Kidney glomerular epithelial cell (primary cell): ENCODE measurements around the gene KRCC1.
"Not testable (repeated sequence)": the region's sequence is repeated elsewhere in the genome, so short reads cannot be mapped to it uniquely, and the experiment has no call there.

Source experiments
- DNase-seq: peaks from one replicate; lab custom pipeline; 2025; lab: John Stamatoyannopoulos, UW

Gene KRCC1

GRCh38 chr2:88000474-88000873 lies 55.1 kb downstream of the KRCC1 start:
- not testable (repeated sequence) for DNase-seq

DNA sequence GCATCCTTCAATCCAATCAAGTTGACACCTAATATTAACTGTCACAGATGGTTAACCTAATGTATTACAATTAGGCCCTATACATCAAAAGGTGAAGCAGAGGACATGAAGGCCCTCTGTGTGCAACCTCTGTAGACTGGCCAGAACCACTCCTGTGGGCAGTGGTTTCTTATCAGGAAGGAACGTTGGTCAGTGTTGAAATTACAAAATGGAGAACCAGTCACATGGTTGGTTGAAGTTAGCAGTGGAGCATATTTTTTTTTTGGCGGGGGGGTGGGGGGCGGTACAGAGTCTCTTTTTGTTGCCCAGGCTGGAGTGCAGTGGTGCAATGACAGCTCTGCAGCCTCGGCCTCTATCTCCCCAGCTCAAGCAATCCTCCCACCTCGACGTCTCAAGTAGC lies 59.0 kb downstream of the KRCC1 start:
- no peak for DNase-seq

DNA sequence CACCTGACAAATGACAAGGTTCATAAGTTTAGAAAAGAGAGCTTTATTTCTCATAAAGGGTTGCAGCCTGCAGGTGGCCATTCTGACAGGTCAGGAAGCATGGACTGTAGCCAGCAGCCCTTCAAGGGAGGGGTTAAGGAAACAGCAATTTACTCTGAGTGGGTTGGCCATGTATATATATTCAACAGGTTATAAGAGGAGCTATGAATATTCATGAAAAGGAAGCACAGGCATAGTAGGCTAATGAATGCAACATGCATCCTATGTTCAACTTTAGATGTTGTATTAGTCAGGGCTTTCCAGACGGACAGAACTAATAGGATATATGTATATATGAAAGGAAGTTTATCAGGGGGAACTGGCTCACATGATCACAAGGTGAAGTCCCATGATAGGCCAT lies 59.8 kb downstream of the KRCC1 start:
- no peak for DNase-seq

GRCh38 chr2:87994304-87994850 lies 61.2 kb downstream of the KRCC1 start:
- not testable (repeated sequence) for DNase-seq

- DNase-seq, result not testable (repeated sequence)
These were observed 63.0 kb downstream of the KRCC1 start for GRCh38 chr2:87992569-87992968.

GRCh38 chr2:87987473-87987872 lies 68.1 kb downstream of the KRCC1 start:
- not testable (repeated sequence) for DNase-seq

GRCh38 chr2:87985902-87986301 lies 69.7 kb downstream of the KRCC1 start:
- not testable (repeated sequence) for DNase-seq

DNA sequence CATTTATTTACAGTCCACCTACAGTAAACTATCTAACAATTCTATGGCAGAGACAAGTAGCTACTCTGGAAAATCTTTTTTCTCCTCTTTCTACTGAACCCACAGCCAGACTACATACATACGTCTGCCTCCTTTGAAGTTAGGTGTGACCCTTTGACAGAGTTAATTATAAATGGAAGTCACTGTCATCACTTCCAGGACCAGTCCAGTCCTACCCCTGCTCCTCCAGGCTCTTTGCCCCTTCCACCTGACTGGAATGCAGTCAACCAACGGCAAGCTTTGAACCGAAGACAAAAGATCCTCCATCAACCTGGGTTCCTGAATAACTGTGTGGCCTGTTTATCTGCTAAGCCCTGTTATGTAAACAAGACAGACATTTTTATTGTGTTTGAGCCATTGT lies 74.4 kb downstream of the KRCC1 start:
- DNase-seq, result not testable (repeated sequence)
